ENCODE data around the gene SHROOM2.

SHROOM2 gene

GRCh38 chrX:9862953-9863352 is 76.7 kb downstream of the SHROOM2 start:
- DNase-seq (ENCODE audit: low read depth), result no peak

GRCh38 chrX:9864011-9864410 is 77.8 kb downstream of the SHROOM2 start:
- no peak for DNase-seq (ENCODE audit: low read depth)

DNA sequence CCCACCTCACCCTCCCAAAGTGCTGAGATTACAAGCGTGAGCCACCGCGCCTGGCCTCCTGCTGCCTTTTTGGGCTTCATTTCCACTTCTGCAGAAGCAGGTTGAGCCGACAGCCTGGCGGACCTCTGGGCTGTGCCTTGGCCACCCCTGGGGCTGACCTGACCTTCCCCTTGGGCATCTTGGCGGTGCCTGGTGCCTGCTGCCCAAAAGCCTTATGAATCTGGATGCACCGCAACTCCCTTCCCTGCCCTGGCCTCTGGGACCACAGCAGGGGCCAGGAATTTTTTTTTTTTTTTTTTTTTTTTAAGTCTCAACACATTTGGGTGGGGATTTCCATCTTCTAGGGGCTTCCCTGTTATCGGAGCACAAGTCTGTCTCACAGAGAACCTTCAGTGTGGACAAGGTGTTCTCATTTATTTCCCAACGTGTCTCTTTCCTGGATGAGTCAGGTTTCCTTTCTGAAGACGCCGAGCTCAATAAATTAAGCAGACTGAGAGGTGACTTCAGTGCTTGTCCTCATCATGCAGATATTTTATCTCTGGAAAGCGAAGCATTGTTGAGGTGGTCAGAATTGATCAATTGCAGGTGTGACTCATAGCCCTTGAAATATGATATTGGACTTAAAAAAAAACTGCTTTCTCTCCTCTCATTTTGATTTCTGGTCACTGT is 79.7 kb downstream of the SHROOM2 start:
- no peak for DNase-seq (ENCODE audit: low read depth)

GRCh38 chrX:9866633-9867032 is 80.4 kb downstream of the SHROOM2 start:
- DNase-seq (ENCODE audit: low read depth), result no peak

DNA sequence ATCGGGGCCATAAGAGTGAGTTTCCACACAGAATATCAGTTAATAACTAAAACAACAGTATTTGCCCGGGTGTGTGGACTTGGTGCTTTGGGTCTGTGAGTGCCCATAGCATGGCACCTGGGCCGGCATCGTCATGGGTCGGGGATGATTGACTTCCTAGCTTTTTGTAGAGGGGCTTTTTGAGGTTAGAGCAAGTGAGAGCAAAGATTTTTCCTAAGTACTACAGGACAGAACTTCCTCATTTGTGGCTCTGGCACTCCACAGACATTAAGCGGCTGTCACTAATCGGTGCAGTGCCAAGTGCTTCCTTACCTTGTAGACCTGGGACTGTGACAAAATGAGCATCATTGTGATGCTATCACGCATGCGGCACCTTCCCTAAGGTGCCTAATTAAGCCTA is 81.0 kb downstream of the SHROOM2 start:
- DNase-seq (ENCODE audit: low read depth), result no peak

DNA sequence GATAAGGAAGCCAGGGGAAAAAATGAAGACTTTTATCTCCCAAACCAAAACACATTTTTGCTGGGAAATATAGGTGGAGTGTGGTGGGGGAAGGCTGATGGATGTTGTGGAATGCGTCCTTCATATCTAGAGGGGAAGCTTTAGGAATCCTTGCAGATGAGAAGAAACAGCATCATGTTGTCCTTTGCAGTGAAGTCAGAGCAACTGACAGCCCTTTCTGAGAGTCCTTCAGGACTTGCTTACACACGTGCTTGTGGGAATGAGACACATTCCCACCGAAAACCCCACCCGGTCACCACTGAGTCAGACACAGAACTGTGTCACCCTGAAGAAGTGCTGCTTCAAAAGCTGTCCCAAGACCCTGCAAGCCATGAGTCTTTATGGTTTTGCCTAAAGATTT is 81.5 kb downstream of the SHROOM2 start:
- DNase-seq (ENCODE audit: low read depth), result no peak

DNA sequence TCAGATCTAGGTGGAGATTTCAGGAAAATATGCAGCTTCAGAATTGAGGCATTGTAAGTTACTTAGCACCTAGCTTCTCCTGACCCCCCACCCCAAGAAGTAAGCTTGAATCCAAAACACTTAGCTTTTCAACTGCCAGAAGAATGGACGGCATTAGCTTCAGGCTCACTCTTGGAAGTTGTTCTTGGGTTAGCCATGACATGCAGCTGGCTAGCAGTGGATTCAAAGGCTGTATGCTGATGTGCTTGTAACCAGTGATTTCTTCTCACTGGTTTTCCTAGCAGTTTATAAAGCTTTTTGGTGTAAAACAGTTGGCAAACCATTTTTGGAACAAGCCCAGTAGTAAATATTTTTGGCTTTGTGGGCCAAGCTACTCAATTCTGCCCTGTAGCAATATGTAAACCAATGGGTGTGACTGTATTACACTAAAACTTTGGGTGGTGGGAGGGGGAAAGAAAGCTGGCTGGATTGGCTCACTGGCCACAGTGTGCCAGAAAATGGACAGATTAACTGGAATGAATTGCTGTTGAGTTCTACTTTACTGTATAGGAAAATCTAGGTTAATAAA is 85.6 kb downstream of the SHROOM2 start:
- no peak for DNase-seq (ENCODE audit: low read depth)

DNA sequence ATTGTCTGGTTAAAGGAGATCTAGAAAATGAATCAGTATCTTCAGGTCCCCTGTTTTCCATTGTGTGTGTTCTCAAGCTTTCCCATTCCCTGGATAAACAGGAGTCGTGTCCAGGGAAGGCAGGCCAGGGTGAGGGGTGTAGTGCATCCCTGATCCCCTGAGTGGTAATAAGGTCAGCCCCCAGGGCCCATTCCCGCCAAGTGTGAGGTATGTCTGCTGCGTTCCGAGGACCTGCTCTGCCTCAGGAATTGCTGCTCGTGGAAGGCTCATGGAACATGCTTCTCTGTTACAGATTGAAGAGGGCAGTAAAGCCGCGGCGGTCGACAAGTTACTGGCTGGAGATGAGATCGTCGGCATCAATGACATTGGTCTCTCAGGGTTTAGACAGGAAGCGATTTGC is 87.1 kb downstream of the SHROOM2 start:
- no peak for DNase-seq (ENCODE audit: low read depth)

DNA sequence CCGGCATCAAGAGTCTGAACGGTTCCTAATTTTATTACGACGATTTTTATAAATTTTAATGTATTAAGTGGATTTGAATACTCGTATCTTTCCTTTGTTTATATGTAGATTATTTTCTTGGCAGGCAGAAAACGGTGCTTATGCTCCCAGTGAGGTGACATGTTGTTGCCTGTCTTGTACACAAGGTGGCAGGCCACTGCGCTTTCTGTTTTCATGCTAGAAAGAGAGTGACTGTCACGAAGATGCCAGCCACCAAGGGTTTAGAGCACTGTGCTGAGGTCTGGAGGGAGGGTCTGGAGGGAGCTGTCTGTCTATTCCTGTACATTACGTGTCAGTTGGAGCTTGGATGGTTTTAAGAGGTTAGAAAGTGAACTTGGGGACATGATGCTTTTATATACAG is 87.7 kb downstream of the SHROOM2 start:
- peak; percentile 1 for DNase-seq (ENCODE audit: low read depth)

DNA sequence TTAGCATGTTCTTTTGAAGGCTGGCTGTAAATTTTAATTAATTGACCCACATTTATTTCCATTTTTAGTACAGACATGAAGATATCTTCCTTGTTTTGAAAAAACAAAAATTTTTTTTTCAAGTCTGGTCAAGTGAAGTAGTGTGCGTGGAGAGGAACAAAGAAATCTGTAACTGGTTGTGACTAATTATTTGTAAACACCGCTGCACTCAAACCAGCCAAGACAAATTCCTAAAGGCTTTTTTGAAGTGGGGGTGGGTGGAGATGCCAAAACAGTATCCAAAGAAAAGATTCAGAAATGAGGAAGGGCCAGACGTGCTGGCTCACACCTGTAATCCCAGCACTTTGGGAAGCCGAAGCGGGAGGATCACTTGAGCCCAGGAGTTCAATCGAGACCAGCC is 88.3 kb downstream of the SHROOM2 start:
- DNase-seq (ENCODE audit: low read depth), result no peak

GRCh38 chrX:9875801-9876200 is 89.6 kb downstream of the SHROOM2 start:
- no peak for DNase-seq (ENCODE audit: low read depth)

GRCh38 chrX:9876201-9876600 is 90.0 kb downstream of the SHROOM2 start:
- DNase-seq (ENCODE audit: low read depth), result no peak

GRCh38 chrX:9878146-9878820 is 92.1 kb downstream of the SHROOM2 start:
- DNase-seq (ENCODE audit: low read depth), result no peak

GRCh38 chrX:9880237-9880636 is 94.0 kb downstream of the SHROOM2 start:
- DNase-seq (ENCODE audit: low read depth), result no peak

GRCh38 chrX:9880870-9881269 is 94.6 kb downstream of the SHROOM2 start:
- DNase-seq (ENCODE audit: low read depth), result no peak

- no peak for DNase-seq (ENCODE audit: low read depth)
Observed at GRCh38 chrX:9882669-9883446, 96.6 kb downstream of the SHROOM2 start.

DNA sequence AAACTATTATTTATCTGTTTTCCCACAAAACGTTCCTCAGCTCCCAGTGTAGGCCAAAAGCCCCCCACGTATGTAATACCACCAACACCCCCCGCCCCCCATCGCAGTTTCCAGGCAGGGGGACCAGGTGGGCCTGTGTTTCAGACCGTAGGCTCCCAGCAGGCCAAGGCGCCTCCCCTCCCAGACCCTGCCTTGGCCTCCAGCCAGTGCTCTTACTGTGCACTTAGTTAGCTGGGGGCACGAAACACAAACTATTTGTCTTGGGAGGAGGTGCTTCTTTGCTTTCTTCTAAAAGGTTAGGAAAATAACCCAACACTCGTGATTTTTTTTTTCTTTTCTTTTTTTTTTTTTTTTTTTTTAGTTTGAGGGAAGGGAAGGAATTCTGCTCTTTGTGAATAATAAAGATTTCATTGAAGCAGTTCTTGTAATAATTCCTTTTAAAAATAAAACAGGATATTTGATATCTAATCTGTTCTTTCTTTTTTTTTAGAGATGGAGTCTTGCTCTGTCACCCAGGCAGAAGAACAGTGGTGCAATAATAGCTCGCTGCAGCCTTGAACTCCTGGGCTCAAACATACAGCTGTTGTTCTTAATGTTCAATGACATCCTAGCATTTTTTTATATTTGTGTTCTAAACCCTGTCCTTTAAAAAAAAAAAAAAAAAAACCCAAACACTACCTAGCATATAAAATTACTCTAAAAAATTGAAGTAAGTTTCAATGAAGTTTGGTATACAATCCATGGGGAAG is 98.0 kb downstream of the SHROOM2 start:
- DNase-seq (ENCODE audit: low read depth), result no peak

DNA sequence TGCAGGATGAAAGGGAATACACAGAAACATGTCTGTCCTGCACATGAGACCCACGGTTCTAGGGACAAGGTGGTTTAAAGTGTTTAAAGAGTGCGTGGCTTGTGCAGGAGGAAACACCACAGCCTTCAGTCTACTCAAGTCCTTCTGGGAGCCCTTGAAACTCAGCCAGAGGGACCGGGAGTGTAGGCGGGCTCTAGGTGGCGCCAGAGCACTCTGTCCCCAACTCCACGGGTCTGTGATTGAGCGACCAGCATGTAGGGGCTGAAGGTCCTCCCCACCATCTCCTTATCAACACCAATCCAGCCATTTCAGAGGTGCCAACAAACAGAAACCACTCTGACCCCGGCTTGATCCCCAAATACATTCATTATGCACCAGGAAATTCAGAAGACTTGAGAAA is 98.9 kb downstream of the SHROOM2 start:
- DNase-seq (ENCODE audit: low read depth), result peak; percentile 3

GRCh38 chrX:9887659-9888297 is 101.5 kb downstream of the SHROOM2 start:
- no peak for DNase-seq (ENCODE audit: low read depth)

DNA sequence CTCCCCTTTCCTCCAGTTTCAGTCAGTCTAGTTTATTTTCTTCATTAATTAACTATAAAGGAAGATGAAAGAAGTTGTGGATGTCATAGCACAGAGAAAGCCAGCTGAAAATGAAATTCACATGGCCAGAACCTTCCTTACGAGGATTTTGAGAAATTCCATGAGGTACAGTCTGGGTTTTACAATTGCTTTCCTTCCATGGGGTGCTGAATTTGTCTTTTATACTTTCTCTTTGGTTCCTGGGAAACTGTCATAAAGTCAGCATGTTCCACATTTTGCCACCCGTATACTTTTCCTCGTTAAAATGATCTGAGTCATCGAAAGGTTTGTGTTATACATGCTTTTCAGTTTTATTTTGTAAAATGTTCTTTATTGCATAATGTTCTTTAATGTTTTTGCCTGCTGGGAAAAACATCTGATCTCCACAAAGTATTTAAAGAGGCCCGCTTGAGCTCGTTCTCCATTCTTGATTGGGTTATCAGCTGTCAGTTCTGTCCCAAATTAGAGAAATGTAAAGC is 102.8 kb downstream of the SHROOM2 start:
- DNase-seq (ENCODE audit: low read depth), result no peak

DNA sequence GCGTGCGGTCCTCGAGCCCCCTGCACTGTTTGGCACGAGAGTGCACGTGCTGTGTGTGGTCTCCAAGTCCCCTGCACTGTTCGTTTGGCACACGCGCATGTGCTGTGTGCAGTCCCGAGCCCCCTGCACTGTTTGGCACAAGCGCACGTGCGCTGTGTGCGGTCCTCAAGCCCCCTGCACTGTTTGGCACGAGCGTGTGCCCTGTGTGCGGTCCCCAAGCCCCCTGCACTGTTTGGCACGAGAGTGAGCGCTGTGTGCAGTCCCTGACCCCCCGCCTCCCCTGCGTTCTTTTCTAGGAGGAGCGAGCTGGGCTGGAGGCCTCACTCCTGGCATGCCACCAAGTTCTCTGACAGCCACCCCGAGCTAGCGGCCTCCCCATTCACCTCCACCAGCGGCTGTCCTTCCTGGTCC is 104.5 kb downstream of the SHROOM2 start:
- no peak for DNase-seq (ENCODE audit: low read depth)
